Measurements from ENCODE around the gene KCNJ10. TPM values are rescaled to one million over a fixed set of nuclear protein-coding genes. Genes with fewer than 3 reads are reported as not detected.

KCNJ10 gene
- total RNA-seq, 2 donors from 2014 or later, result not detected

DNA sequence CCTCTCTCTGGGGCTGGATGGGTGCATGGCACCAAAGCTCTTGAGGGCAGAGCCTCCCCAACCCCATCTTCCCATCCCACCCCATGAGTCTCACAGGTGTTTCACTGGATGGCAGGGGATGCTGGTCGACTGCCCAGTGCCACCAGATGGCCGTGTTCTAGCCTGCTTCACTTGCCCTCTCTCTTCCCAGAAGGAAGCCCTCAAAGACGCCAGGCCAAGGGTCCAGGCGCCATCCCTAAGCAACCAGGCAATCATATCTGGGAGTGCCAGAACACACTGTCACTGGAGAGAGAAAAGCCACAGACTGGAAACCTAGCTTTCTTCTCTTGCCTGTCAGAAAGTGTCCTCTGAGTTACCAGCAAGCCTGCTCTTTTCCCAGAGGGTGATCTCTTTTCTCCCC lies 64.9 kb downstream of the KCNJ10 start:
- Histone ChIP-seq H3K27ac (no peak overlapping the region), H3K9me3 (no peaks in the 10 kb centered on the region), H3K4me1 (ENCODE audit: control insufficient read depth in 1 of 2, low read depth in 2 of 2) (no peaks in the 10 kb centered on the region), H3K36me3 (no peaks in the 10 kb centered on the region), H3K4me3 (no peak overlapping the region), H3K27me3 (replicated peaks; ENCODE audit: insufficient read depth) (no peaks in the 10 kb centered on the region)
- TF ChIP-seq CTCF (IDR thresholded peaks at IDR 0.05), result no peak
- ATAC-seq (ENCODE audit: insufficient number of reproducible peaks, low FRiP score, low read depth) (no peak), DNase-seq (ENCODE audit: low spot score) (no peak)

- Histone ChIP-seq H3K4me3 (no peak overlapping the region), H3K36me3 (no peaks in the 10 kb centered on the region), H3K4me1 (ENCODE audit: control insufficient read depth in 1 of 2, low read depth in 2 of 2) (no peaks in the 10 kb centered on the region), H3K9me3 (no peaks in the 10 kb centered on the region), H3K27me3 (replicated peaks; ENCODE audit: insufficient read depth) (no peaks in the 10 kb centered on the region), H3K27ac (no peak overlapping the region)
- no peak for TF ChIP-seq CTCF (IDR thresholded peaks at IDR 0.05)
- DNase-seq (ENCODE audit: low spot score) (no peak), ATAC-seq (ENCODE audit: insufficient number of reproducible peaks, low FRiP score, low read depth) (no peak)
Measured at GRCh38 chr1:160004425-160004824, 65.5 kb downstream of the KCNJ10 start.

DNA sequence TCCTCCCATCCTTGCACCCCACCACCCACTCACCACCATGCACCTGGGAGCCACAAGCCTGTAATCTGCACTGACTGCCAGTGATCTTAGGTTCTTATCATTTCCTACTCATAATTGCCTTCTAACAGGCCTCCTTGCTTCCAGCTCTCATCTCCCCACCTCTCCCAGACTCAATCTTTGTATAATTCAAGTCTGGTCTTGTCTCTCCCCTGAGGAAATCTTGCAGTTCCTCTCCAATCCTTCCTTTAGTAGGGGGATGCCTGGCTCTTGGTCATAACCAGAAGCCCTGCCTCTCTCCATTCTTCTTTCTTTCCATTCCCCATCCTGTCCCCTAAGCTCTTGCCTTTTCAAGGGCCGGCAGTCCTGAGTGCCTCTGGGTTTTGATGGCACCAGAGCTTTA lies 66.0 kb downstream of the KCNJ10 start:
- Histone ChIP-seq H3K9me3 (no peaks in the 10 kb centered on the region), H3K27me3 (replicated peaks; ENCODE audit: insufficient read depth) (no peaks in the 10 kb centered on the region), H3K27ac (no peak overlapping the region), H3K36me3 (no peaks in the 10 kb centered on the region), H3K4me1 (ENCODE audit: control insufficient read depth in 1 of 2, low read depth in 2 of 2) (no peaks in the 10 kb centered on the region), H3K4me3 (no peak overlapping the region)
- no peak for ATAC-seq (ENCODE audit: insufficient number of reproducible peaks, low FRiP score, low read depth)
- TF ChIP-seq CTCF (IDR thresholded peaks at IDR 0.05), result no peak
- DNase-seq (ENCODE audit: low spot score), result no peak

- TF ChIP-seq CTCF (IDR thresholded peaks at IDR 0.05), result no peak
- no peaks in the 10 kb centered on the region for H3K36me3 ChIP-seq
- no peaks in the 10 kb centered on the region for H3K9me3 ChIP-seq
- ATAC-seq (ENCODE audit: insufficient number of reproducible peaks, low FRiP score, low read depth) (no peak), DNase-seq (ENCODE audit: low spot score) (no peak)
- H3K4me1 ChIP-seq (ENCODE audit: control insufficient read depth in 1 of 2, low read depth in 2 of 2), result peaks cover 0 to 2% of the 10 kb centered on the region in 2 donors
- no peak overlapping the region for H3K4me3 ChIP-seq
- no peak overlapping the region for H3K27ac ChIP-seq
- H3K27me3 ChIP-seq (replicated peaks; ENCODE audit: insufficient read depth), result no peaks in the 10 kb centered on the region
Measured at GRCh38 chr1:160001440-160001839, 68.5 kb downstream of the KCNJ10 start.

GRCh38 chr1:159999204-159999603 lies 70.8 kb downstream of the KCNJ10 start:
- no peak for TF ChIP-seq CTCF (IDR thresholded peaks at IDR 0.05)
- no peak for ATAC-seq (ENCODE audit: insufficient number of reproducible peaks, low FRiP score, low read depth)
- no peaks in the 10 kb centered on the region for H3K27me3 ChIP-seq (replicated peaks; ENCODE audit: insufficient read depth)
- H3K36me3 ChIP-seq, result no peaks in the 10 kb centered on the region
- H3K4me3 ChIP-seq, result no peak overlapping the region
- H3K27ac ChIP-seq, result no peak overlapping the region
- H3K9me3 ChIP-seq, result no peaks in the 10 kb centered on the region
- DNase-seq (ENCODE audit: low spot score), result no peak
- peaks cover 0 to 5% of the 10 kb centered on the region in 2 donors for H3K4me1 ChIP-seq (ENCODE audit: control insufficient read depth in 1 of 2, low read depth in 2 of 2)

Measured in thoracic aorta (tissue), 2 donors.